HG03432 (cell line): ENCODE data around the gene KIR2DL3.

ENCODE experiments used
- ATAC-seq: cut with Tn5 transposase; IDR thresholded peaks from one replicate; pipeline ENCODE4 v1.9.1; 2021; ENCODE audit warnings: mild to moderate bottlenecking, moderate library complexity; ENCODE audit not compliant: unreplicated experiment

The KIR2DL3 gene

GRCh38 chr19:54790711-54791110, 52.4 kb downstream of the KIR2DL3 start:
- no peak for ATAC-seq

GRCh38 chr19:54791476-54791875, 53.2 kb downstream of the KIR2DL3 start:
- no peak for ATAC-seq

- ATAC-seq = no peak
These were observed 54.5 kb downstream of the KIR2DL3 start for GRCh38 chr19:54792814-54793213.

- ATAC-seq = no peak
These were observed 57.4 kb downstream of the KIR2DL3 start for GRCh38 chr19:54795758-54796157.
